Measurements from ENCODE around the gene INPP4B. TPM values are rescaled to one million over a fixed set of nuclear protein-coding genes. Genes with fewer than 3 reads are reported as not detected.

The INPP4B gene
- total and polyA plus RNA-seq, 2 of the 4 experiments (the other 2 are of a cell fraction), result 1.8 to 14.0 TPM

GRCh38 chr4:142354794-142355420, 491.2 kb downstream of the INPP4B start:
- no peaks in the 10 kb centered on the region for H3K9me1 ChIP-seq (ENCODE audit: insufficient read depth, low read length)
- H3K4me3 ChIP-seq (ENCODE audit: insufficient read depth, low read depth, low read length), result no peak overlapping the region
- peaks cover 3 to 6% of the 10 kb centered on the region in 2 experiments; a peak in 1 of 4 replicates for H3K79me1 ChIP-seq (ENCODE audit: low read depth in 1 of 2, low read length in 2 of 2)
- H2AFZ ChIP-seq (replicated peaks; ENCODE audit: low read length, poor library complexity), result no peak overlapping the region
- peak overlapping the region; percentile 67; the same call in 1 of the 2 replicates for H3K18ac ChIP-seq (ENCODE audit: low read depth, low read length)
- in situ Hi-C loops (cut with MboI; ENCODE audit: low sequenced_read_pairs) (loop anchor here (10.0 kb wide), 3 partner anchors 220 to 490 kb away; partner anchors contain the start of gene INPP4B), intact Hi-C loops (cut with micrococcal nuclease) (loop anchor here (5.0 to 10.0 kb wide), 5 partner anchors 212 to 1200 kb away; partner anchors contain the start of gene IL15), dilution Hi-C loops (cut with HindIII; ENCODE audit: low sequenced_read_pairs, unreplicated experiment) (no loop called here)
- peak overlapping the region; percentile 59; the same call in 1 of the 3 replicates for H2BK15ac ChIP-seq (ENCODE audit: low read depth, low read length)
- no peak overlapping the region for H3K27ac ChIP-seq (ENCODE audit: insufficient read depth, low read length)
- no peak overlapping the region for H2BK5ac ChIP-seq (ENCODE audit: low read depth, low read length, poor library complexity, severe bottlenecking)
- no peaks in the 10 kb centered on the region for H4K20me1 ChIP-seq (ENCODE audit: insufficient read depth, low read length)
- H2AK9ac ChIP-seq (replicated peaks; ENCODE audit: low read depth, low read length, poor library complexity), result no peak overlapping the region
- H2BK20ac ChIP-seq (ENCODE audit: low read depth, low read length), result no peak overlapping the region
- no peak overlapping the region for H3K56ac ChIP-seq (ENCODE audit: extremely low read depth, insufficient read depth, low read length)
- CTCF ChIA-PET, result interaction anchor here (1.2 kb wide), 1 partner anchor 12 kb away, joined by 6 read pairs; no protein-coding TSS in a partner anchor
- no peak overlapping the region for H3K9ac ChIP-seq (ENCODE audit: low read depth, low read length)
- no peak overlapping the region for H3K4me2 ChIP-seq (ENCODE audit: low read depth, low read length)
- POLR2A ChIA-PET (ENCODE audit: unreplicated experiment), result no interaction called here
- no peaks in the 10 kb centered on the region for H3K36me3 ChIP-seq (ENCODE audit: control insufficient read depth, insufficient read depth, low read length)
- no peak overlapping the region for H3K23ac ChIP-seq (ENCODE audit: low read depth, low read length)
- no peak overlapping the region for H4K91ac ChIP-seq (ENCODE audit: insufficient read depth, low read depth, low read length)
- H2AK5ac ChIP-seq (ENCODE audit: low read depth, low read length), result peak overlapping the region; percentile 56; the same call in 1 of the 2 replicates
- no peak for TF ChIP-seq CEBPB (IDR thresholded peaks at IDR 0.05; ENCODE audit: low read depth, low read length)
- TF ChIP-seq SMC3 (IDR thresholded peaks at IDR 0.05; ENCODE audit: low read depth, low read length), result no peak
- TF ChIP-seq CTCF (conservative IDR thresholded peaks at IDR 0.05; ENCODE audit: low read depth, low read length), result no peak
- no peak for TF ChIP-seq CHD1 (IDR thresholded peaks at IDR 0.05; ENCODE audit: low read depth, low read length)
- no peak for TF ChIP-seq RFX5 (IDR thresholded peaks at IDR 0.05; ENCODE audit: low read depth, low read length)
- no peak for TF ChIP-seq RCOR1 (IDR thresholded peaks at IDR 0.05; ENCODE audit: insufficient replicate concordance, low read length)
- TF ChIP-seq POLR2A (IDR thresholded peaks at IDR 0.05; ENCODE audit: low read depth, low read length), result no peak
- TF ChIP-seq USF2 (IDR thresholded peaks at IDR 0.05; ENCODE audit: low read depth, low read length), result no peak
- TF ChIP-seq BHLHE40 (IDR thresholded peaks at IDR 0.05; ENCODE audit: low read depth, low read length), result no peak
- no peak for TF ChIP-seq MAZ (IDR thresholded peaks at IDR 0.05; ENCODE audit: borderline replicate concordance, low read depth, low read length)
- no peak for TF ChIP-seq NFE2L2 (IDR thresholded peaks at IDR 0.05; ENCODE audit: low read depth, low read length)
- no peak for TF ChIP-seq MAFK (IDR thresholded peaks at IDR 0.05; ENCODE audit: low read depth, low read length)
- ATAC-seq (ENCODE audit: low read depth), result no peak
- no peaks in the 10 kb centered on the region for H3K27me3 ChIP-seq (ENCODE audit: control insufficient read depth, insufficient read depth, low read length)
- peak overlapping the region; percentile 14 for H2BK120ac ChIP-seq (ENCODE audit: low read depth, low read length)
- 0 out of 2 replicates have a peak overlapping the region, but pooled peaks have one; percentile 35 for H4K5ac ChIP-seq (ENCODE audit: low read depth, low read length)
- no peak overlapping the region for H3K4ac ChIP-seq (ENCODE audit: low read depth, low read length)
- no peak overlapping the region; a peak in 1 of 4 replicates for H4K8ac ChIP-seq (ENCODE audit: low read depth in 2 of 2, low read length in 2 of 2)
- DNase-seq, result no peak
- WGBS, 2 experiments (ENCODE audit: extremely low coverage in 2 of 2, insufficient read length in 1 of 2), result no CpG with 5 or more reads among the region's 8 CpGs
- no peaks in the 10 kb centered on the region for H3K9me3 ChIP-seq (ENCODE audit: control insufficient read depth, insufficient read depth, low read length)
- no TSS peak for BruUV-seq (replicated peaks)
- no peak overlapping the region; the same call in 1 of the 2 replicates for H3K14ac ChIP-seq (replicated peaks; ENCODE audit: low read depth, low read length)
- H3K4me1 ChIP-seq (ENCODE audit: control insufficient read depth, insufficient read depth, low read length), result peaks cover 3% of the 10 kb centered on the region; the same call in 1 of the 2 replicates
